Measurements from ENCODE around the gene CHAF1B.
"Not testable (repeated sequence)": the region's sequence is repeated elsewhere in the genome, so short reads cannot be mapped to it uniquely, and the experiment has no call there.

CHAF1B gene

DNA sequence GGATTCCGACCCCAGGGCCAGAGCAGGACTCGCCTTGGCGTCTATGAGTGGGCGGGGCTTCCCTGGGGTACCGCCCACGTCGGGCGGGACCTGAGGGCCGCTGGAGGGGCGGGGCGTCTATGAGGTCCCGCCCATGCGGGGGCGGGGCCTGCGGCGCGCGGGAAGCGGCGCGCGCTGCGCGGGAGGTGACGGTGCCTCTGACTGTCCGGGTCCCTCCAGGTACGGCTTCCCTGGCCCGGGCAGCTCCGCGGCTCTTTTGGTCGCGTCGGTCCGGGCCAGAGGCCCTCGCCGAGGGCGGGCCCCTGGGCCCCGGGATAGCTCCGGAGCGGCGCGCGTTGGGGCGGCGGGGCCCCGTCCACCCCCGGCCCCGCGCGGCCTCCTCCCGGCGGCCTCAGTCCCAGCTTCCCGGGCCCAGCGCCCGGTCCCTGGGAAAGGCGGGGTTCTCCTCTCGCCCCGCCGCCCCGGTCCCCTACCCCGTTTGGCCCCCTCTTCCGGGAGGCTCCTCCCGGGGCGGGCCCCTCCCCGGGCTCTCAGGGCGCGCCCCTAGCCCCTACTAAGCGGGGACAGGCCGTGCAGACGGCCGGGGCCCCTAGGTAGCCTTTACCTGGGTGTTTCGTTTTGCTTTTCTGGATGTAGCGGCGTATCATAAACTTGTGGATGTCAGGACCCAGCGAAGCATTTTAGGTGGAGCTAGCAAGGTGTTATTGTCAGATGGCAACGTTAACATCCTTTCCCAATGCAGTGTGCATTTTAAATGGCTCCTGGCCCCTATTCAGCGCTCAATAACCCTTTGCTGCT is at the start of gene CHAF1B:
Gene CHAF1B, plus strand, starts transcription at position 160 of the 798 bp plus-strand sequence. CDS start 745 bp downstream, outside the sequence.
- DNase-seq: peak; percentile 82

DNA sequence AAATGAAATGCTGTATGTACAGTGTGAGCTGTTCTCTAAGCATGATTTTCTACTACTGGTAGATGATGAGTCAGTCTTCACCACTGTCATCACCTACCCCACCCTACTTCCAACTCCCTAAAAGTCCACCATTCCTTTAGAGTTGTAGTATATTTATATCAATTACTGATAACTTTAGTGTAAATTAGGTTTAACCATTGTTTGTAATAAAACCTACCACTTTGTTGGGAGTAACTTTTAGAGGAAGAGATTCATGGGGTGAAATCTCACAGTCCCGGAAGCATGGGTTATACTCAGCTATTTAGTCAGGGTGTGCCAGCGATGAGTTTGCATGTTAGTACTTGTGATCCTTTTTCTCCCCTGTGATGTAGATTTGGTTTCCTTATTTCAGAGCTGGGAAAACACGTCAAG is 48.1 kb upstream of the CHAF1B start:
- no peak for DNase-seq

DNA sequence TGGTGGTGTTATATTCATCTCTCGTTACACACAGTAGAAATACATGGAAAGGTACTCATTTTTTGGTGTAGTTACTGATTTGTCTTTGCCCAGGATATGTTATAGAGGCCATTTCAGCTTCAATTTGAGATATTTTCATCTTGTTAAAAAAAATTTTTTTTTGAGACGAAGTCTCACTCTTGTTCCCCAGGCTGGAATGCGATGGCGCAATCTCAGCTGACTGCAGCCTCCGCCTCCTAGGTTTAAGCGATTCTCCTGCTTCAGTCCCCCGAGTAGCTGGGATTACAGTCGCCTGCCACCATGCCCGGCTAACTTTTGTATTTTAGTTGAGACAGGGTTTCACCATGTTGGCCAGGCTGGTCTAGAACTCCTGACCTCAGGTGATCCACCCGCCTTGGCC is 46.2 kb upstream of the CHAF1B start:
- DNase-seq: no peak

DNA sequence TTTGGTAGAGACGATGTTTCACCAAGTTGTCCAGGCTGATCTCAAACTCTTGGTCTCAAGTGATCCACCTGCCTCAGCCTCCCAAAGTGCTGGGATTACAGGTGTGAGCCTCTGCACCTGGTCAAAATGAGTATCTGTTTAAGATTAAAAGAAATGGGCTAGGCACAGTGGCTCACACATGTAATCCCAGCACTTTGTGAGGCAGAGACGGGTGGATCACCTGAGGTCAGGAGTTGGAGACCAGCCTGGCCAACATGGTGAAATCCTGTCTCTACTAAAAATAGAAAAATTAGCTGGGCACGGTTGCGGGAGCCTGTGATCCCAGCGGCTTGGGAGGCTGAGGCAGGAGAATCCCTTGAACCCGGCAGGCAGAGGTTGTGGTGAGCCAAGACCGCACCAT is 42.6 kb upstream of the CHAF1B start:
- DNase-seq: not testable (repeated sequence)

DNA sequence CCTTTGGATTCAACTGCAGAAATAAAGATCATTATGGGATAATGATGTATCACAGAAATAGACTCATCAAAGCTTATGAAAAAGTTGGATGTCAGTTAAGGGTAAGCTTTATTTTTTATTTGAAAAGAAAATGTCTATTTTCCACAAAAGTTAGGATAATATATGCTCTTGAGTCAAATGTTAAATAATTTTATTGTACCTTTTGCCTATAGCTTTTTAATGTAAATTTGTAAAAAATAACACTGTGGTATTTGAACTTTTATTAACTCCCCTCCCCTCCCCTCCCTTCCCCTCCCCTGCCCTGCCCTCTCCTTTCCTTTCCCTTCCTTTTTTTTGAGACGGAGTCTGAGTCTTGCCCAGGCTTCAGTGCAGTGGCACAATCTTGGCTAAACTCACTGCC is 40.3 kb upstream of the CHAF1B start:
- DNase-seq: no peak

DNA sequence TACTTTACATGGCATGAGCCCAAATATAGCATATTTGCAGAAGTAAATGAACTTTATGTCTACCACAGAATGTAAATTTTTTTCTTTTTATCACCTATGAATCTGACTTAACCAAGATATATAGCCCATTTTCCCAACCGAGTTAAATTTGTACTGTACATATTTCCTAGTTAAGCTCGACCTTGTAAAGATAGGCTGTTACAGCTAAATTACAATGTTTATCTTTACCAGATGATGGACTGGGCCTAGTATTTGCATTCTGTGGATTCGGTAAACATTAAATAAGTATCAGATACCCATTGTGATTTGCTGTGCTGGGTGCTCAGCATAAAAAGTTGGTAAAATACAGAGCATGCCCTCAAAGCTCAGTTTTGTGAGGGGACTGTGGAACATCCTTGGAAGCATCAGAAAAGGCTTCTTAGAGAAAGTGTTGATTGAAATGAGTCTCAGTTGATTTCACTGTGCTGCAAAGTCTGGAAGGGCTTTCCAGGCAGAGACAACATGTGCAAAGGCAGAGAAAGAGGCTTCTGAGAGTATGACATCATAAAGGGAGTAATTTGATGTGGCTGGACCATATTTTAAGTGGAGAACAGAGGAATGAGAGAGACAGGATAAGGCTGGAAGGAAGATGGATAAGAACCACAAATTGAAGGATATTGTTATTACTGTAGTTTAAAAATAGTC is 37.8 kb upstream of the CHAF1B start:
- DNase-seq: no peak

DNA sequence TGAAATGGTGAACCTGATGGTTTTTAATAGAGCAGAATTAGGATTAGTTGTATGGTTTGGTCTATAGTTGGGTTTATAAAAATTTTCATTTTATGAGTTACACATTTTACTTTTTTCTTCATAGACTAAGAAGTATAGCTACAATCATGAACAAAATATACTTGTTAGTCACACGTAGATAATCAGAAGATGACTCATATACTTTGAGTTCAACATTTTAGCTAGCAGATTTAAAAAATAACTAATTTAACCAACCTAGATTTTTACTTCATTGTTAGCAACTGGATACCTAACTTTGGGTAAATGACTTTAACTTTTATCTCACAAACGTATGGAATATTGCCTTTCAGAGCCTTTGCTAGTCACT is 37.2 kb upstream of the CHAF1B start:
- no peak for DNase-seq

DNA sequence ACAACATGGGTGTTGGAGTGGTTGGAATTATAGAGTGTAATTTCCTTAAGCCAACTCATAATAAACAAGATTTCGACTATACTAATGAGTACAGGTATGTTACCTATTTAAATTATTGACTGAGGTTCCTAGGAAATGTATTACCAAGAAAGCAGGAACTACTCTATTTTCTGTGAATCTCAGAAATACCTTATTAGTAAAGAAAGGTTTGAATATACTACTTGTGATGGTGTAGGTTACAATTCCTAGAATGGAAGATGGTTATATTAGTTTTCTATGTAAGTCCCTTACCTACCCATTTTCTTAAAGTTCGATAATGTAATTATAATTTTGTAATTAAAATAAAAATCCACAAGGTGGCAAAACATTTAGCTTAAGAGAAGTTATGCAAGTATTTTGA is 35.9 kb upstream of the CHAF1B start:
- no peak for DNase-seq

DNA sequence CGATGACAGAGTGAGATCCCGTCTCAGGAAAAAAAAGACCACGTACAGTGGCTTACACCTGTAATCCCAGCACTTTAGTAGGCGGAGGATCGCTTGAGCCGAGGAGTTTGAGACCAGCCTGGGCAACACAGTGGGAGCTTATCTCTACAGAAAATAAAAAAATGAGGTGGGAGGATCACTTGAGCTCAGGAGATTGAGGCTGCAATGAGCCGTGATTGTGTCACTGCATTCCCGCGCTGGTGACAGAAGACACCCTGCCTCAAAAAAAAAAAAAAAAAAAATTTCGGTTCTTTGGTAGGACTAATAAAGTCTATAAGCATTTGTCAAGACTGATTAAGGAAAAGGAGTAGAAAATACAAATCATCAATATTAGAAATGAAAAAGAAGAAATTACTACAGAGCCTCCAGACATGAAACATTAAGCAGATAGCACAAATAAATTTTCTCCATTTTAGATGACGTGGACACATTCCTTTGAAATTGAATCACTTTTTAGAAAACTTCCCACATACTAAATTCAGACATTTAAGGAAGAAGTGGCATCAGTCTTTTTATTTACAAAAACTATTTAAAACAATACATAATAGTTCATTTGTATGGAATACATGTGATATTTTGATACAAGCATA is 34.8 kb upstream of the CHAF1B start:
- DNase-seq: no peak

DNA sequence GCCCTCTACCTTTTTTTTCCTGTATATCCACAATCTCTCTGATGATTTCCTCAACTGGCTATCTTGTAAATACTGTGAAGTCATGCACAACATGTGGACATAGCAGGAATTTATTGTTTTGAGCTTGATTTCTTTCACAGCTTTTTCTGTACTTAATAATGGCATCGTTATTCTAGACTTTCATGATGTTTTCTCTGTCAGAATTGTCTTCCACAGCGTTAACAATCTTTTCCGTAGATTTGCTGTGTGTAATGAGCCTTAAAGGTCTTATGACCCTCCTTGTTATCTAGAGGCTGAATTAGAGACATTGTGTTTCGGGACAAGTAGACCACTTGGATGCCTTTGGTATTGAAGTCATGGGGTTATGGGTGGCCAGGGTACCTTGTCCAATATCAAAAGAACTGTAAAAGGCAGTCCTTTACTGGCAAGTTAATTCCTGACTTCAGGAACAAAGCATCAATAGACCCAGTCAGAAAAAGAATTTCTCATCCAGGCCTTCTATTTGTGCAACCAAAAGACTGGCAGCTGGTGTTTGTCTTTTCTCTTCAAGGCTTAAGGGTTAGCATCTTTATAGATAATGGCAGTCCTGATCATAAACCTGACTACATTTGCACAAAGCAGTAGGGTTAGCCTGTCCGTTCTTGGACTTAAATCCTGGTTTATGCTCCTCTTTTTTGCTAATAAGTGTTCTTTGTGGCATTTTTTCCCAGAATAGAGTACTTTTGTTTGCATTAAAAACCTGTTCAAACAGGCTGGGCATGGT is 30.1 kb upstream of the CHAF1B start:
- DNase-seq: no peak

DNA sequence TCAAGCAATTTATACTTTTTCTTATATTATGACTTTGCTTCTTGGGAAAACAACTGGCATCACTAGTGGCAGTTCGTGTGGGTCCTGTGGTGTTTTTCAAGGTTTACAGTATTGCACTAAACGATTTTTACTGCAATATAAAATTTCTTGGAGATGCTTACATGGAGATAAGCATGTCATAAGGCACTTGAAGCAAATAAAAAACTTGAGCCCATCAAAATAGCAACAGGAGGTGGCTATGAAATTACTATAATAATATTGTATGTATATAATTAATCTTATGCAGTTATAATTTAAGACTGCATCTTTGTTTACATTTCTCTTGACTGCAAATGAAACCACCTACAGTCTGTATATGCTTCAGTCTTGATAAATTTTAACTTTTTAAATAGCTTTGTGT is 29.3 kb upstream of the CHAF1B start:
- no peak for DNase-seq

DNA sequence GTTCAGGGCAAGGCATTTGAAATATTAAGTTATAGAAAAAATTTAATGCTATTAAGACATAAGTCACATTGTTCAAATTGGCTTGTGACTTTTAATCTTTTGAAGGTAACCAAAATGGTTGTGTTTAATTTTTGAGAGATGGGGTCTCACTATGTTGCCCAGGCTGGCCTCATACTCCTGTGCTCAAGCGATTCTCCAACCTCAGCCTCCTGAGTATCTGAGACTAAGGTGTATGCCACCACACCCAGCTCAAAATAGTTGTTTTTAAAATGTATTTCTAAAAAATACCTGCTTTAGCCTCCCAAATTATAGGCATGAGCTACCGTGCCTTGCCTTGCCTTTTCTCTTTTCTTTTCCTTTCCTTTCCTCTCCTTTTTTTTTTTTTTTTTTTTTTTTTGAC is 26.0 kb upstream of the CHAF1B start:
- DNase-seq: no peak

DNA sequence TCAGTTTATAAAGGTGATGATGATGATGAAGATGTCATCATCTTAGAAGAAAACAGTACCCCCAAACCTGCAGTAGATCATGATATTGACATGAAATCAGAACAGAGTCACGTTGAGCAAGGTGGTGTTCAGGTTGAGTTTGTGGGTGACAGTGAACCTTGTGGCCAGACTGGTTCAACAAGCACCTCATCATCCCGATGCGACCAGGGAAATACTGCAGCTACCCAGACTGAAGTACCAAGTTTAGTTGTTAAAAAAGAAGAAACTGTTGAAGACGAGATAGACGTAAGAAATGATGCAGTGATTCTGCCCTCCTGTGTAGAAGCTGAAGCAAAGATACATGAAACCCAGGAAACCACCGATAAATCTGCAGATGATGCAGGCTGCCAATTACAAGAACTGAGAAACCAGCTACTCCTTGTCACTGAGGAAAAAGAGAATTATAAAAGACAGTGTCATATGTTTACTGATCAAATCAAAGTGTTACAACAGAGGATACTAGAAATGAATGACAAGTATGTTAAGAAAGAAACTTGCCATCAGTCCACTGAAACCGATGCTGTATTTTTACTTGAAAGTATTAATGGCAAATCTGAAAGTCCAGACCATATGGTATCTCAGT is 16.0 kb upstream of the CHAF1B start:
- DNase-seq: no peak

DNA sequence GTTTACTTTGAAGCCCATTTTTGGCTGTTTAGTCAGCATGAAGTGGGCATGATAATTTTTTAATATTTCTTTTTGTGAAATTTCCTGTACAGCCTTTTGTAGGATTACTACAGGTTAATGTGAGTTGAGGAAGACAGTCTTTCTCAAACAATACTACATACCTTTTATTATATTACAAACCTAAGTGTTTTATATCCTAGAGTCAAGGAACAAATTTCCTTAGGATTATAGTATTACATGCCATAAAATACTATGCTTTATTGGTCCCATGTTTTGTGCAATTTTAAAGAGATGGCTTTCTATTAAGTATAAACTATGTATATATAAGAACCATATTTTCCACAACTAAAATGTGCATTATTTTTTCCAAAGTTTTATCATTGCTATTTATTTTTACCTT is 9.2 kb upstream of the CHAF1B start:
- no peak for DNase-seq

DNA sequence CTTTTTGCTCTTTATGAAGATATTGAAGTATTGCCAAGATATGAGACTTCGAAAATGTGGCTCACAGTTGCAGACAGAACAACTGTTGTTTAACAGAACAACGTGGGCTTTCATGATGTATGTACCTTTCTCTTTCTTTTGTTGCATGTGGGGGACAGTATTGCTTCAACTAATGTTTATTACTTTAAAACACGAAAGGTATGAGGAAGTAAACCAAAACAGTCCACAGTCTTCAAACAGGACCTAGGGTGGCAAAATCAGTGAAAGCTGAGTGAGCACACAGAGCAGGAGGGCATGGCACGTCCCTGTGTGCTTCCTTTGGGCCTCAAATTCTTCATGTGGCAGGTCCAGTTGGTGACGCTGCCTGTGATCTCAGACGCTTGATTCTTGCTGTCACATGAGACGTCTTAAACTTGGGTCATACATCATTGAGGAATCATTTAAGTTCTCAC is 7.8 kb upstream of the CHAF1B start:
- no peak for DNase-seq

DNA sequence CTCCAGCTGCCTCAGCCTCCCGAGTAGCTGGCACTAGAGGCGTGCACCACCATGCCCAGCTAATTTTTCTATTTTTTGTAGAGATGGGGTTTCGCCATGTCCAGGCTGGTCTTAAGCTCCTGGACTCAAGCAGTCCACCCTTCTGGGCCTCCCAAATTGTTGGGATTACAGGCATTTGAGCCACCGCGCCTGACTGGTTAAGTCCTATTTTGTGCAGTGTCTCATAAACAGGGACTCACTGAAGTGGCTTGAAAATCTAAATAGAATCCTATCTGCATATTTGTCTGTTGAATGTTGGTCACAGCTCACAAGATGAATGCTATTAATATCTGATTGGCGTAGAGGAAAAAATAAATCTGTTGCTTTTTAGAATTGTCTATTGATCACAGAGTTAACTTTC is 5.9 kb upstream of the CHAF1B start:
- no peak for DNase-seq

DNA sequence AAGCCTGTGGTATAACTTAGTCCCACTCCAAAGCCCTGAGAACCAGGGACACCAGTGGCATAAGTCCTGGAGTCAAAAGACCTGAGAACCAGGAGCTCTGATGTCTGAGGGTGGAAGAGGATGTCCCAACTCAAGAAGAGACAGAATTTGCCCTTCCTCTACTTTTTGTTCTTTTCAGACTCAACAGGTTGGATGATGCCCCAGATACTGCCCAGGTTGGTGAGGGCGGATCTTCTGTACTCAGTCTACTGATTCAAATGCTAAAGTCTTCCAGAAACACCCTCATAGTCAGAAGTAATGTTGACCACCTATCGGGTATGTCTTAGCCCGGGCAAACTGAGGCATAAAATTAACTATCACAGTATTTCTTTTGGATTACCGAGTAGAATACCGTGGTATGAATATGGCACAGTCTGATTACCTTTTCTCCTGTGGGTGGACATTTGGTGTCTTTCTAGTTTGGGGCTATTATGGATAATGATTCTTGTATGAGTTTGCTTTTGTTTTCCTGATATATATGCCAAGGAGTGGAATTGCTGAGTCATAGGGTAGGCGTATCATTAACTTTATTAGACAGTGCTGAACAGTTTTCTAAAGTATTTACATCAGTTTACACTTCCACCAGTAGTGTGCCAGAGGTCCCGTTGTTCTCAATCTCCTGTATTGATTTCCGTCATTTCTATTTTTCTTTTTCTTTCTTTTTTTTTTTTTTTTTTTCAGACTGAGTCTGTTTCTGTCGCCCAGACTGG is 3.2 kb upstream of the CHAF1B start:
- no peak for DNase-seq

DNA sequence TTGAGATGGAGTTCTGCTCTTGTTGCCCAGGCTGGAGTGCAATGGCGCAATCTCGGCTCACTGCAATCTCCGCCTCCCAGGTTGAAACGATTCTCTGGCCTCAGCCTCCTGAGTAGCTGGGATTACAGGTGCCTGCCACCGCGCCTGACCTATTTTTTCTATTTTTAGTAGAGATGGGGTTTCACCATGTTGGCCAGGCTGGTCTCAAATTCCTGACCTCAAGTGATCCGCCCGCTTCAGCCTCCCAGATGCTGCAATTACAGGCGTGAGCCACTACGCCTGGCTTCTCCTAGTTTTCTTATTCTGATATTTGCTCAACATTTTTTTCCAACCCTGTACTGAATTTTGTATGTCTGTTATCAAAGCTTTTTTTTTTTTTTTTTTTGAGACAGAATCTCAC is 2.5 kb upstream of the CHAF1B start:
- not testable (repeated sequence) for DNase-seq

DNA sequence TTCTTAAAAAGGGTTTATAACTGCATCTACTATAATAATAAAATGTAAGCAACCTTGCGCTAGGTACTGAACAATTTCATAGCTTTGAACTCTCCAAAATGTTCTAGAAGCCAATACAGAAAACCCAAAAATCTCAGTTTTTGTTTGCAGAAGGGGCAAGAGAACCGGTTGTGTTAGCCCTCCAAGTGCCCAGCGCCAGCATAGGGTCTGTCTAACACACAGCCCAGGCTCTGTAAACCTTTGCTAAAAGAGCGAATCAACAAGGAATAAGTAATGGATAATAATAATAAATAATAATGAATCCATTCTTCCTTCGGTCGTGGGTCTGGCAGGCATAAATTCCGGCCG is 333 bp upstream of the CHAF1B start:
- DNase-seq: no peak

DNA sequence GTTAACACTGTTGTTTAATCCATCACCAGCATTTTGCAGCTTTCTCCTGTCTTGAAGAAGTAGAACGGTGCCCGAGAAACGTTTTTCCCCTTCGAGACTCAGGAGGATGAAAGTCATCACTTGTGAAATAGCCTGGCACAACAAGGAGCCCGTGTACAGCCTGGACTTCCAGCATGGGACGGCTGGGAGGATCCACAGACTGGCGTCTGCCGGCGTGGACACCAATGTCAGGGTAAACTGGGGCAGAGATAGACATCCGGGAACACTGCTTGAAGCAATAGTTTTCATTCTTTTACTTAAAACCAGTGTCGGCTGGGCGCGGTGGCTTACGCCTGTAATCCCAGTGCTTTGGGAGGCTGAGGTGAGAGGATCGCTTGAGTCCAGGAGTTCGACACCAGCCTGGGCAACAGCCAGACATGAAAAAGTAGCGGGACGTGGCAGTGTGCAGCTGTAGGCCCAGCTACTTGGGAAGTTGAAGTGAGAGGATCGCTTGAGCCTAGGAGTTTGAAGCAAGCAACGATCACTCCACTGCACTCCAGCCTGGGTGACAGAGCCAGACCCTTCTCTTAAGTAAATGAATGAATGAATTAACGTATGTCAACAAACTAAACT is 945 bp downstream of the CHAF1B start:
- no peak for DNase-seq

DNA sequence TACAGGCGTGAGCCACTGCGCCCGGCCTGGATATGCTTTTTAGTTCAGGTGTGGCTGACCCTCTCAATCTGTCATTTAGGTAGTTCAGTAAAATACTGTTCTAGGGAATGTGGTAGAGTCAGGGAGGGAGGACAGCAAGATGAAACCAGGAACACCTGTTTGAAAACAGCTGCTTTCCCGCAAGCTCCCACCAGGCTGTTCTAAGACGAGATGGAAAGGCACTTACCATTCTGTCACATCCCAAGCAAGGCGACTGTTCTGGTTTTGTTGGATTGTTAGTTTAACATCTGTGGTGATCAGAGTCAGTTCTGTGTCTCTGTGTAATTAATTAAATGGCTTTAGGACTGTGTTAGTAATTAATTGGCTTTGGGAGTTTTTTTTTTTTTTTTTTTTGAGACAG is 2.9 kb downstream of the CHAF1B start:
- DNase-seq: no peak

DNA sequence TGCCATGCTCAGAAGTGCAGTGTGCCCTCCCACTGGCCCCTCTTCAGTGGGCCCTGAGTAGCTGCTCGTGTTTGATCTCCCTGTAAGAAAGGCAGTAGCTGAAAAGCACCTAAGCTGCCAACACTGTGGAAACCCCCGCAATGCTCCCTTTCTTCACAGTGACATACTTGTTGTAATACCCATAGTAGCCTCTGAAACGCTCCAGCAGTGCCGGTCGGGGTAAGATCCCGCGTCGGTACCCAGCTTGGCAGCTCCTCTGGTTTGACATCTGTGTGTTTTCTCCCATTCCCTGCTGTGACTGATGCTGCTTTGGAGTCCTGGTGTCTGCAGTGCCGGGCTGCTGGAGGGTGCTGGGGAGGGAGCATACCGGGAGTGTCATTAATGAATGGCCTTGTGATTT is 3.6 kb downstream of the CHAF1B start:
- no peak for DNase-seq

Data from stimulated activated CD4-positive, alpha-beta T cell treated with anti-CD3 and anti-CD28 coated beads, Interleukin-1b, Interleukin-23, amount 100 ng/mL, for 48 hours (primary cell).